SK-N-SH (cell line): ENCODE data around the gene ARHGAP11B.

Source experiments
- CTCF ChIA-PET: fragments of 300-600, 350-600 bp; formaldehyde crosslinking; extraction: SDS; loops from one replicate; lab custom pipeline; 2021; lab: Yijun Ruan, JAX
- POLR2A ChIA-PET: fragments of 350-600 bp; sonication (Branson Sonifier 250); formaldehyde crosslinking; extraction: SDS; loops from one replicate; lab custom pipeline; 2020; ENCODE audit warnings: antibody characterized with exemption, inconsistent platforms; lab: Yijun Ruan, JAX
- DNase-seq: peaks from one replicate; pipeline ENCODE4 v3.0.0; 2012
- H2AFZ ChIP-seq: fragments of 200-600 bp; sonication (generic); 2 replicates; pipeline ENCODE4 v1.8.1; 2016; ENCODE audit warnings: antibody characterized with exemption, mild to moderate bottlenecking, low read depth
- H3F3A ChIP-seq: fragments of 200-600 bp; sonication (generic); replicated peaks from 2 replicates; pipeline ENCODE3; 2016; ENCODE audit warnings: antibody characterized with exemption, mild to moderate bottlenecking; ENCODE audit not compliant: insufficient read depth
- H3K27ac ChIP-seq, 2 experiments: fragments of 200-500 bp in 1 of 2; fragments of 200-600 bp in 1 of 2; sonication (Bioruptor generic) in 1 of 2; sonication (generic), shearing (Covaris generic) in 1 of 2; 2 replicates each; pipeline versions ENCODE4 v1.5.1 to v1.6.1; 2014 to 2016; ENCODE audit warnings: low read depth in 2 of 2, inconsistent platforms in 1 of 2, low read length in 1 of 2, mild to moderate bottlenecking in 1 of 2, mixed read lengths in 1 of 2
- H3K27me3 ChIP-seq: fragments of 200-600 bp; sonication (generic), shearing (Covaris generic); 2 replicates; pipeline ENCODE4 v1.6.1; 2016; ENCODE audit warnings: mixed run types; ENCODE audit not compliant: insufficient read depth
- H3K36me3 ChIP-seq, 2 experiments: fragments of 200-500 bp in 1 of 2; fragments of 200-600 bp in 1 of 2; sonication (Bioruptor generic) in 1 of 2; sonication (generic) in 1 of 2; replicated peaks in 1 of 2; 2 replicates each; pipeline versions ENCODE3 to v1.5.1; 2014 to 2016; ENCODE audit warnings: low read length in 1 of 2, mild to moderate bottlenecking in 1 of 2; ENCODE audit not compliant: insufficient read depth in 2 of 2, control insufficient read depth in 1 of 2
- H3K4me1 ChIP-seq, 2 experiments: fragments of 200-500 bp in 1 of 2; fragments of 200-600 bp in 1 of 2; sonication (Bioruptor generic) in 1 of 2; sonication (generic), shearing (Covaris generic) in 1 of 2; 2 replicates each; pipeline versions ENCODE4 v1.5.1 to v1.6.1; 2014 to 2016; ENCODE audit warnings: low read depth in 1 of 2, low read length in 1 of 2, mixed run types in 1 of 2; ENCODE audit not compliant: insufficient read depth in 2 of 2, control insufficient read depth in 1 of 2
- H3K4me2 ChIP-seq: fragments of 200-600 bp; sonication (generic), shearing (Covaris generic); 2 replicates; pipeline ENCODE4 v1.6.1; 2017; ENCODE audit warnings: mixed run types
- H3K4me3 ChIP-seq, 2 experiments: fragments of 200-500 bp in 1 of 2; fragments of 200-600 bp in 1 of 2; sonication (Bioruptor generic) in 1 of 2; sonication (generic), shearing (Covaris generic) in 1 of 2; 2 replicates each; pipeline versions ENCODE4 v1.5.1 to v1.8.1; 2014 to 2016; ENCODE audit warnings: low read depth in 2 of 2, inconsistent platforms in 1 of 2, low read length in 1 of 2, mild to moderate bottlenecking in 1 of 2, mixed read lengths in 1 of 2, moderate library complexity in 1 of 2
- H3K79me2 ChIP-seq: fragments of 200-600 bp; sonication (generic); 2 replicates; pipeline ENCODE4 v1.8.1; 2017; ENCODE audit warnings: mild to moderate bottlenecking; ENCODE audit not compliant: insufficient read depth
- H3K9ac ChIP-seq: fragments of 200-600 bp; sonication (generic); 2 replicates; pipeline ENCODE4 v1.6.1; 2017; ENCODE audit warnings: mixed run types
- H3K9me2 ChIP-seq: fragments of 200-600 bp; sonication (generic); 2 replicates; pipeline ENCODE4 v1.6.1; 2017; ENCODE audit warnings: mixed run types
- H3K9me3 ChIP-seq: fragments of 200-600 bp; sonication (generic); 2 replicates; pipeline ENCODE4 v1.6.1; 2017; ENCODE audit warnings: mixed run types, mild to moderate bottlenecking, moderate library complexity
- H4K20me1 ChIP-seq: fragments of 200-600 bp; sonication (generic); 2 replicates; pipeline ENCODE4 v1.6.1; 2017; ENCODE audit warnings: mild to moderate bottlenecking, mixed run types; ENCODE audit not compliant: insufficient read depth
- ELF1 ChIP-seq: IDR thresholded peaks from 2 replicates; pipeline ENCODE4 v1.4.0; 2012
- FOXM1 ChIP-seq: IDR thresholded peaks from 2 replicates; pipeline ENCODE4 v1.4.0; 2012; ENCODE audit warnings: low read depth, mild to moderate bottlenecking
- GABPA ChIP-seq: IDR thresholded peaks from 2 replicates; pipeline ENCODE4 v1.4.0; 2012; ENCODE audit warnings: low read depth, mild to moderate bottlenecking
- MEF2A ChIP-seq: IDR thresholded peaks from 2 replicates; pipeline ENCODE4 v1.4.0; 2012; ENCODE audit warnings: low read depth, borderline replicate concordance
- NFIC ChIP-seq: IDR thresholded peaks from 2 replicates; pipeline ENCODE4 v1.4.0; 2012; ENCODE audit warnings: borderline replicate concordance
- NRF1 ChIP-seq: IDR thresholded peaks from 2 replicates; pipeline ENCODE4 v1.6.1; 2012; ENCODE audit warnings: low read depth, mild to moderate bottlenecking, low read length
- RAD21 ChIP-seq: IDR thresholded peaks from 2 replicates; pipeline ENCODE4 v1.6.1; 2012; ENCODE audit warnings: mild to moderate bottlenecking, low read length
- RFX5 ChIP-seq: IDR thresholded peaks from 2 replicates; pipeline ENCODE4 v1.6.1; 2012; ENCODE audit warnings: mild to moderate bottlenecking, improper control_type of control experiment, low read length
- RXRA ChIP-seq: IDR thresholded peaks from 2 replicates; pipeline ENCODE4 v1.4.0; 2012; ENCODE audit warnings: low read depth, mild to moderate bottlenecking, borderline replicate concordance
- SIN3A ChIP-seq: IDR thresholded peaks from 2 replicates; pipeline ENCODE4 v1.6.1; 2012; ENCODE audit warnings: low read depth, mild to moderate bottlenecking, low read length, moderate library complexity, borderline replicate concordance
- TCF12 ChIP-seq: IDR thresholded peaks from 2 replicates; pipeline ENCODE4 v1.4.0; 2012
- YY1 ChIP-seq: IDR thresholded peaks from 2 replicates; pipeline ENCODE4 v1.4.0; 2012; ENCODE audit warnings: low read depth, mild to moderate bottlenecking
- WGBS: methylation state at CpG from one replicate; pipeline ENCODE4 v1.1.6; 2017; ENCODE audit warnings: low lambda C conversion rate; 5-methylcytosine and 5-hydroxymethylcytosine counted together
- TF ChIP-seq, protein P1 (sequence below): IDR thresholded peaks from 2 replicates; pipeline ENCODE4 v1.6.1; 2012; ENCODE audit warnings: mild to moderate bottlenecking, low read depth, low read length, moderate library complexity
- TF ChIP-seq, protein P2 (sequence below): IDR thresholded peaks from 2 replicates; pipeline ENCODE4 v1.4.0; 2012; ENCODE audit warnings: low read depth, borderline replicate concordance
- TF ChIP-seq, protein P3 (sequence below): IDR thresholded peaks from 2 replicates; pipeline ENCODE4 v1.4.0; 2012; ENCODE audit warnings: low read depth, borderline replicate concordance

Gene ARHGAP11B

DNA sequence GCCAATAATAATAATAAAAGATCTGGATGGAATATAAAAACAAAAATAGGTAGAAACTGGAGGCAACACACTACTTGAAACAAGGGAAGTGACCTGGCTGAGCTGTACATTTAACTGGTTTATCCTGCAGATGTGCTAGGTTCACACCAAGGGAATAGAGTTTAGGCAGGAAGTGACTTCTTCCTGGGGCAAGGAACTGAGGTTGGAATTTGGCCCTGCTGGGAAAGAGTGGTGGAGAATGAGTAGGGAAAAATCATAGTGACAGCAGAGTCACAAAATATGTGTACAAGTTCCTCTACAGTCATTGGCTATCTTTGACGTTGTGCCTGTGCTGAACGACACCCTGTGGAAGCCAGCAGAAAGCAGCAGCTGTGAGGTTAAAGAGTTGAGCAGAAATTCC, 44.1 kb downstream of the ARHGAP11B start:
- H3K36me3 ChIP-seq = peaks cover 0 to 70% of the 10 kb centered on the region in 2 experiments
- ChIA-PET CTCF (interaction anchor here (1.3 kb wide), 1 partner anchor 459 kb away, joined by 3 read pairs; no protein-coding TSS in a partner anchor), POLR2A (no interaction called here)
- no peak overlapping the region for H3K9ac ChIP-seq
- no peak overlapping the region for H3K4me3 ChIP-seq
- DNase-seq = no peak
- H3F3A ChIP-seq = no peaks in the 10 kb centered on the region
- H3K79me2 ChIP-seq = peaks cover 36% of the 10 kb centered on the region; the same call in 1 of the 2 replicates
- H4K20me1 ChIP-seq = no peaks in the 10 kb centered on the region
- no peaks in the 10 kb centered on the region for H3K9me3 ChIP-seq
- no peaks in the 10 kb centered on the region for H3K4me1 ChIP-seq
- WGBS = 93% methylated on average over 2 of the region's 2 CpGs
- no peak overlapping the region for H3K27ac ChIP-seq
- H3K27me3 ChIP-seq = no peaks in the 10 kb centered on the region
- H3K4me2 ChIP-seq = no peak overlapping the region
- TF ChIP-seq RFX5 (no peak), ELF1 (no peak), SIN3A (no peak), RXRA (no peak), FOXM1 (no peak)
- TF ChIP-seq, protein P1, sequence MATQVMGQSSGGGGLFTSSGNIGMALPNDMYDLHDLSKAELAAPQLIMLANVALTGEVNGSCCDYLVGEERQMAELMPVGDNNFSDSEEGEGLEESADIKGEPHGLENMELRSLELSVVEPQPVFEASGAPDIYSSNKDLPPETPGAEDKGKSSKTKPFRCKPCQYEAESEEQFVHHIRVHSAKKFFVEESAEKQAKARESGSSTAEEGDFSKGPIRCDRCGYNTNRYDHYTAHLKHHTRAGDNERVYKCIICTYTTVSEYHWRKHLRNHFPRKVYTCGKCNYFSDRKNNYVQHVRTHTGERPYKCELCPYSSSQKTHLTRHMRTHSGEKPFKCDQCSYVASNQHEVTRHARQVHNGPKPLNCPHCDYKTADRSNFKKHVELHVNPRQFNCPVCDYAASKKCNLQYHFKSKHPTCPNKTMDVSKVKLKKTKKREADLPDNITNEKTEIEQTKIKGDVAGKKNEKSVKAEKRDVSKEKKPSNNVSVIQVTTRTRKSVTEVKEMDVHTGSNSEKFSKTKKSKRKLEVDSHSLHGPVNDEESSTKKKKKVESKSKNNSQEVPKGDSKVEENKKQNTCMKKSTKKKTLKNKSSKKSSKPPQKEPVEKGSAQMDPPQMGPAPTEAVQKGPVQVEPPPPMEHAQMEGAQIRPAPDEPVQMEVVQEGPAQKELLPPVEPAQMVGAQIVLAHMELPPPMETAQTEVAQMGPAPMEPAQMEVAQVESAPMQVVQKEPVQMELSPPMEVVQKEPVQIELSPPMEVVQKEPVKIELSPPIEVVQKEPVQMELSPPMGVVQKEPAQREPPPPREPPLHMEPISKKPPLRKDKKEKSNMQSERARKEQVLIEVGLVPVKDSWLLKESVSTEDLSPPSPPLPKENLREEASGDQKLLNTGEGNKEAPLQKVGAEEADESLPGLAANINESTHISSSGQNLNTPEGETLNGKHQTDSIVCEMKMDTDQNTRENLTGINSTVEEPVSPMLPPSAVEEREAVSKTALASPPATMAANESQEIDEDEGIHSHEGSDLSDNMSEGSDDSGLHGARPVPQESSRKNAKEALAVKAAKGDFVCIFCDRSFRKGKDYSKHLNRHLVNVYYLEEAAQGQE = no peak
- TF ChIP-seq, protein P2, sequence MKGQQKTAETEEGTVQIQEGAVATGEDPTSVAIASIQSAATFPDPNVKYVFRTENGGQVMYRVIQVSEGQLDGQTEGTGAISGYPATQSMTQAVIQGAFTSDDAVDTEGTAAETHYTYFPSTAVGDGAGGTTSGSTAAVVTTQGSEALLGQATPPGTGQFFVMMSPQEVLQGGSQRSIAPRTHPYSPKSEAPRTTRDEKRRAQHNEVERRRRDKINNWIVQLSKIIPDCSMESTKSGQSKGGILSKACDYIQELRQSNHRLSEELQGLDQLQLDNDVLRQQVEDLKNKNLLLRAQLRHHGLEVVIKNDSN = no peak
- H3K9me2 ChIP-seq = no peaks in the 10 kb centered on the region
- no peak overlapping the region for H2AFZ ChIP-seq

DNA sequence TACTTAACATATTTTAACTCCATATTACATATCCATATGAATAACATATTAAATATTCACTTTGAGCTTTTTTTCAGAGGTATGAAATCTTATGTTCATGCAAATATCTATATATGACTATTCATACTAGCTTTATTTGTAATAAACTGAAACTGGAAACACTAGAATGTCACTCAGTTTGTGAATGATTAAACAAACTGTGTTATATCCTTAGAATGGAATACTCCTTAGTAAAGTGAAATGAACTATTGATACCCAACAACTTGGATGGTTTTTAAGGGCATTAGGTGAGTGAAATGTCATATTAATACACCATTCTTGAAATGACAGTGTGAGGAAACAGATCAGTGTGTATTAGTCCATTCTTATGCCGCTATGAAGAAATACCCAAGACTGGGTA, 45.4 kb downstream of the ARHGAP11B start:
- DNase-seq = no peak
- Histone ChIP-seq H3K79me2 (peaks cover 30% of the 10 kb centered on the region; the same call in 1 of the 2 replicates), H3K9me2 (no peaks in the 10 kb centered on the region), H3K9ac (no peak overlapping the region), H3K27ac (no peak overlapping the region), H3F3A (no peaks in the 10 kb centered on the region), H3K4me3 (no peak overlapping the region), H3K27me3 (no peaks in the 10 kb centered on the region), H3K4me2 (no peak overlapping the region), H3K4me1 (no peaks in the 10 kb centered on the region), H3K36me3 (peaks cover 0 to 61% of the 10 kb centered on the region in 2 experiments), H4K20me1 (no peaks in the 10 kb centered on the region), H3K9me3 (no peaks in the 10 kb centered on the region), H2AFZ (no peak overlapping the region)
- POLR2A ChIA-PET = no interaction called here
- 93% methylated on average over 1 of the region's 1 CpG for WGBS
- CTCF ChIA-PET = interaction anchor here (0.6 kb wide), 1 partner anchor 26 kb away, joined by 3 read pairs; no protein-coding TSS in a partner anchor
- no peak for TF ChIP-seq MEF2A
- TF ChIP-seq ELF1 = no peak
- TF ChIP-seq, protein P3, sequence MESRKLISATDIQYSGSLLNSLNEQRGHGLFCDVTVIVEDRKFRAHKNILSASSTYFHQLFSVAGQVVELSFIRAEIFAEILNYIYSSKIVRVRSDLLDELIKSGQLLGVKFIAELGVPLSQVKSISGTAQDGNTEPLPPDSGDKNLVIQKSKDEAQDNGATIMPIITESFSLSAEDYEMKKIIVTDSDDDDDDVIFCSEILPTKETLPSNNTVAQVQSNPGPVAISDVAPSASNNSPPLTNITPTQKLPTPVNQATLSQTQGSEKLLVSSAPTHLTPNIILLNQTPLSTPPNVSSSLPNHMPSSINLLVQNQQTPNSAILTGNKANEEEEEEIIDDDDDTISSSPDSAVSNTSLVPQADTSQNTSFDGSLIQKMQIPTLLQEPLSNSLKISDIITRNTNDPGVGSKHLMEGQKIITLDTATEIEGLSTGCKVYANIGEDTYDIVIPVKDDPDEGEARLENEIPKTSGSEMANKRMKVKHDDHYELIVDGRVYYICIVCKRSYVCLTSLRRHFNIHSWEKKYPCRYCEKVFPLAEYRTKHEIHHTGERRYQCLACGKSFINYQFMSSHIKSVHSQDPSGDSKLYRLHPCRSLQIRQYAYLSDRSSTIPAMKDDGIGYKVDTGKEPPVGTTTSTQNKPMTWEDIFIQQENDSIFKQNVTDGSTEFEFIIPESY = no peak
- TF ChIP-seq, protein P1 = no peak
- no peak for TF ChIP-seq NFIC
- TF ChIP-seq RAD21 = no peak
- TF ChIP-seq TCF12 = no peak
- TF ChIP-seq GABPA = no peak
- no peak for TF ChIP-seq YY1
- TF ChIP-seq, protein P2 = no peak
- TF ChIP-seq RXRA = no peak
- TF ChIP-seq NRF1 = no peak
